Endothelial cell of umbilical vein (primary cell): ENCODE results near the gene CCDC187. TPM values are rescaled to one million over a fixed set of nuclear protein-coding genes. Genes with fewer than 3 reads are reported as not detected.

ENCODE experiments used
- BruUV-seq: library from RNA; stranded (reverse); fragments of 400-500 nt; replicated peaks from 2 replicates; lab custom pipeline; 2021; lab: Mats Ljungman, UMichigan
- CTCF ChIA-PET: fragments of 300-600, 350-600 bp; sonication (Branson Sonifier 250); formaldehyde crosslinking; loops from one replicate; lab custom pipeline; 2021; ENCODE audit warnings: antibody characterized with exemption, inconsistent platforms; lab: Charles Lee
- POLR2A ChIA-PET: fragments of 300-600, 350-600 bp; sonication (Branson Sonifier 250); formaldehyde crosslinking; loops from one replicate; lab custom pipeline; 2021; ENCODE audit warnings: antibody characterized with exemption, inconsistent platforms; lab: Charles Lee
- DNase-seq: peaks from one replicate; pipeline ENCODE4 v3.0.0-alpha.2; 2011; ENCODE audit warnings: low read depth, low spot score
- FAIRE-seq: peaks from 2 replicates; lab custom pipeline; 2011; peaks lifted over from hg19 to GRCh38; lab: Jason Lieb, UNC
- H2AFZ ChIP-seq: 2 replicates; pipeline ENCODE4 v1.6.0; 2012; ENCODE audit warnings: low read depth, low read length, control low read depth, inconsistent platforms
- H3K27ac ChIP-seq: 2 replicates; pipeline ENCODE4 v1.5.1; 2011; ENCODE audit warnings: low read depth, mild to moderate bottlenecking, control low read depth, low read length, moderate library complexity; ENCODE audit not compliant: insufficient read depth
- H3K27me3 ChIP-seq, 2 experiments: 2 replicates each; pipeline versions ENCODE4 v1.6.0 to v1.6.1; 2011; ENCODE audit warnings: low read length in 2 of 2, mixed read lengths in 1 of 2; ENCODE audit not compliant: control insufficient read depth in 2 of 2, insufficient read depth in 2 of 2
- H3K36me3 ChIP-seq, 2 experiments: 2 replicates in 1 of 2; 3 replicates in 1 of 2; pipeline ENCODE4 v1.5.1; 2011; ENCODE audit warnings: low read length in 2 of 2, mild to moderate bottlenecking in 1 of 2, moderate library complexity in 1 of 2; ENCODE audit not compliant: control insufficient read depth in 2 of 2, insufficient read depth in 2 of 2; ENCODE audit errors: extremely low read depth in 1 of 2
- H3K4me1 ChIP-seq: 3 replicates; pipeline ENCODE4 v1.5.1; 2011; ENCODE audit warnings: mild to moderate bottlenecking, low read length; ENCODE audit not compliant: control insufficient read depth, insufficient read depth; ENCODE audit errors: extremely low read depth
- H3K4me2 ChIP-seq: 2 replicates; pipeline ENCODE4 v1.6.1; 2011; ENCODE audit warnings: low read length, control low read depth, mixed read lengths; ENCODE audit not compliant: insufficient read depth
- H3K4me3 ChIP-seq, 3 experiments: fragments of 200-600 bp in 1 of 3; sonication (generic), shearing (Covaris generic) in 1 of 3; replicated peaks in 1 of 3; 2 replicates each; pipeline ENCODE4 v1.5.1; 2011 to 2016; ENCODE audit warnings: control low read depth in 3 of 3, low read length in 3 of 3, mild to moderate bottlenecking in 2 of 3, inconsistent platforms in 1 of 3, low read depth in 1 of 3, moderate library complexity in 1 of 3; ENCODE audit not compliant: insufficient read depth in 1 of 3
- H3K79me2 ChIP-seq: 2 replicates; pipeline ENCODE4 v1.6.0; 2012; ENCODE audit warnings: low read length, inconsistent platforms; ENCODE audit not compliant: control insufficient read depth, insufficient read depth
- H3K9ac ChIP-seq: replicated peaks from 2 replicates; pipeline ENCODE3; 2011; ENCODE audit warnings: low read length, control low read depth; ENCODE audit not compliant: insufficient read depth; ENCODE audit errors: extremely low read depth
- H3K9me1 ChIP-seq: replicated peaks from 3 replicates; pipeline ENCODE4 v1.6.0; 2011; ENCODE audit warnings: mild to moderate bottlenecking, low read length; ENCODE audit not compliant: control insufficient read depth, insufficient read depth; ENCODE audit errors: extremely low read depth
- H3K9me3 ChIP-seq: replicated peaks from 2 replicates; pipeline ENCODE4 v1.5.1; 2012; ENCODE audit warnings: low read length, inconsistent platforms; ENCODE audit not compliant: control insufficient read depth, insufficient read depth
- H4K20me1 ChIP-seq: replicated peaks from 2 replicates; pipeline ENCODE3; 2011; ENCODE audit warnings: mild to moderate bottlenecking, low read length; ENCODE audit not compliant: control insufficient read depth, insufficient read depth; ENCODE audit errors: extremely low read depth
- CTCF ChIP-seq, 2 donors: IDR thresholded peaks; 1 replicate in 1 of 2; 2 replicates in 1 of 2; pipeline ENCODE4 v1.5.1; 2011; ENCODE audit warnings: low read length in 2 of 2, mild to moderate bottlenecking in 2 of 2, moderate library complexity in 2 of 2, control low read depth in 1 of 2, inconsistent platforms in 1 of 2, low read depth in 1 of 2; ENCODE audit not compliant: insufficient read depth in 1 of 2; ENCODE audit errors: extremely low read depth in 1 of 2
- JUN ChIP-seq: IDR thresholded peaks from 2 replicates; pipeline ENCODE4 v1.6.1; 2011; ENCODE audit warnings: borderline replicate concordance, low read depth; ENCODE audit not compliant: insufficient read length, insufficient read depth
- MAX ChIP-seq: IDR thresholded peaks from 2 replicates; pipeline ENCODE4 v1.6.1; 2011; ENCODE audit not compliant: insufficient read depth, insufficient read length
- MYC ChIP-seq: IDR thresholded peaks from one replicate; pipeline ENCODE4 v1.6.1; 2011; ENCODE audit warnings: mild to moderate bottlenecking, low read depth, low read length
- POLR2AphosphoS5 ChIP-seq: IDR thresholded peaks from 2 replicates; pipeline ENCODE4 v1.6.1; 2012; ENCODE audit warnings: low read depth, mild to moderate bottlenecking, control low read depth, low read length, moderate library complexity; ENCODE audit not compliant: insufficient read depth
- dilution Hi-C: fragments of 300-500 bp; cut with MboI; formaldehyde crosslinking; loops from one replicate; pipeline ENCODE4 v1.15.0; 2019; ENCODE audit warnings: low sequenced_read_pairs; ENCODE audit not compliant: extremely low pct_ligation_motif_present
- intact Hi-C: fragments of 100-400 bp; cut with micrococcal nuclease; formaldehyde crosslinking; loops from one replicate; pipeline ENCODE4 v1.10.0; 2022
- polyA plus RNA-seq, 4 experiments: library from polyadenylated mRNA; depleted of rRNA in 3 of 4; stranded (reverse) in 3 of 4; unstranded in 1 of 4; fragments of >200 nt; gene quantifications; 2 replicates each; pipeline versions ENCODE4 v1.2.1 to v1.2.3, GENCODE V29; 2011 to 2012; ENCODE audit warnings: missing spikeins in 1 of 4
- total RNA-seq: library from RNA; stranded (reverse); gene quantifications from 2 replicates; pipeline ENCODE4 v1.2.3, GENCODE V29; 2021

The CCDC187 gene
- total and polyA plus RNA-seq, 2 donors (not counting 3 experiments of a cell fraction or from before 2014, with no cell fraction given), result not detected

- Histone ChIP-seq H3K4me2 (no peak overlapping the region), H3K9me1 (no peaks in the 10 kb centered on the region), H2AFZ (no peak overlapping the region), H3K9me3 (no peaks in the 10 kb centered on the region), H3K27ac (no peak overlapping the region), H3K4me3 (no peak overlapping the region), H3K36me3 (no peaks in the 10 kb centered on the region), H3K9ac (no peak overlapping the region), H4K20me1 (no peaks in the 10 kb centered on the region), H3K27me3 (peaks cover 0 to 6% of the 10 kb centered on the region in 2 experiments), H3K79me2 (peaks cover 22% of the 10 kb centered on the region), H3K4me1 (peaks cover 9% of the 10 kb centered on the region)
- CTCF ChIA-PET, result interaction anchor here (1.1 to 1.4 kb wide), 2 partner anchors 16 to 102 kb away, joined by 3 to 9 read pairs; no protein-coding TSS in a partner anchor
- DNase-seq (no peak), FAIRE-seq (no peak)
- no TSS peak for BruUV-seq
- intact Hi-C loops (no loop called here), dilution Hi-C loops (no loop called here)
- TF ChIP-seq CTCF (IDR thresholded peaks at IDR 0.05; ENCODE audit: extremely low read depth in 1 of 2, insufficient read depth in 1 of 2, low read depth in 1 of 2, low read length in 2 of 2) (no peak), POLR2AphosphoS5 (no peak), MAX (no peak), MYC (no peak), JUN (no peak)
- POLR2A ChIA-PET, result no interaction called here
Observed at GRCh38 chr9:136243631-136244030, 60.3 kb downstream of the CCDC187 start.
